Measurements from ENCODE around the gene TMEM25. TPM values are rescaled to one million over a fixed set of nuclear protein-coding genes. Genes with fewer than 3 reads are reported as not detected.

TMEM25 gene
- total RNA-seq, 1 experiment from 2014 or later, result 0.79 TPM

- Mint-ChIP-seq H3K4me1 (ENCODE audit: insufficient read depth, unreplicated experiment) (no peaks in the 10 kb centered on the region), H3K9me3 (ENCODE audit: unreplicated experiment) (no peaks in the 10 kb centered on the region), H3K36me3 (ENCODE audit: insufficient read depth, unreplicated experiment) (peaks cover 13% of the 10 kb centered on the region), H3K27me3 (ENCODE audit: insufficient read depth, unreplicated experiment) (no peaks in the 10 kb centered on the region), H3K27ac (ENCODE audit: low read depth, unreplicated experiment) (no peak overlapping the region), H3K4me3 (ENCODE audit: unreplicated experiment) (no peak overlapping the region)
- CTCF ChIA-PET, result interaction anchor here (0.5 kb wide), 1 partner anchor 778 kb away, joined by 3 read pairs; no protein-coding TSS in a partner anchor
- POLR2A ChIA-PET, result no interaction called here
- no peak for DNase-seq (ENCODE audit: unreplicated experiment)
- intact Hi-C loops (cut with micrococcal nuclease), result no loop called here
- BruUV-seq (replicated peaks), result no TSS peak
- no peak for TF ChIP-seq CTCF (IDR thresholded peaks at IDR 0.05; ENCODE audit: unreplicated experiment)
These were observed 13.6 kb downstream of the TMEM25 start for GRCh38 chr11:118544647-118545010.

GRCh38 chr11:118545533-118545932 is 14.5 kb downstream of the TMEM25 start:
- ChIA-PET CTCF (no interaction called here), POLR2A (interaction anchor here (1.0 kb wide), 1 partner anchor 11 kb away, joined by 3 read pairs; no protein-coding TSS in a partner anchor)
- H3K27me3 Mint-ChIP-seq (ENCODE audit: insufficient read depth, unreplicated experiment), result no peaks in the 10 kb centered on the region
- peaks cover 16% of the 10 kb centered on the region for H3K36me3 Mint-ChIP-seq (ENCODE audit: insufficient read depth, unreplicated experiment)
- H3K27ac Mint-ChIP-seq (ENCODE audit: low read depth, unreplicated experiment), result no peak overlapping the region
- intact Hi-C loops (cut with micrococcal nuclease), result no loop called here
- H3K4me1 Mint-ChIP-seq (ENCODE audit: insufficient read depth, unreplicated experiment), result no peaks in the 10 kb centered on the region
- no peak overlapping the region for H3K4me3 Mint-ChIP-seq (ENCODE audit: unreplicated experiment)
- no TSS peak for BruUV-seq (replicated peaks)
- no peak for DNase-seq (ENCODE audit: unreplicated experiment)
- no peaks in the 10 kb centered on the region for H3K9me3 Mint-ChIP-seq (ENCODE audit: unreplicated experiment)
- no peak for TF ChIP-seq CTCF (IDR thresholded peaks at IDR 0.05; ENCODE audit: unreplicated experiment)

- Mint-ChIP-seq H3K9me3 (ENCODE audit: unreplicated experiment) (no peaks in the 10 kb centered on the region), H3K4me3 (ENCODE audit: unreplicated experiment) (no peak overlapping the region), H3K4me1 (ENCODE audit: insufficient read depth, unreplicated experiment) (no peaks in the 10 kb centered on the region), H3K27ac (ENCODE audit: low read depth, unreplicated experiment) (no peak overlapping the region), H3K27me3 (ENCODE audit: insufficient read depth, unreplicated experiment) (no peaks in the 10 kb centered on the region), H3K36me3 (ENCODE audit: insufficient read depth, unreplicated experiment) (peaks cover 32% of the 10 kb centered on the region)
- no peak for TF ChIP-seq CTCF (IDR thresholded peaks at IDR 0.05; ENCODE audit: unreplicated experiment)
- ChIA-PET CTCF (interaction anchor here (0.7 kb wide), 2 partner anchors 118 to 450 kb away, joined by 3 read pairs; no protein-coding TSS in a partner anchor), POLR2A (no interaction called here)
- DNase-seq (ENCODE audit: unreplicated experiment), result no peak
- BruUV-seq (replicated peaks), result no TSS peak
- intact Hi-C loops (cut with micrococcal nuclease), result no loop called here
These were observed 16.1 kb downstream of the TMEM25 start for GRCh38 chr11:118547132-118547531.

GRCh38 chr11:118552341-118552740 is 21.3 kb downstream of the TMEM25 start:
- POLR2A ChIA-PET, result no interaction called here
- Mint-ChIP-seq H3K36me3 (ENCODE audit: insufficient read depth, unreplicated experiment) (peaks cover 62% of the 10 kb centered on the region), H3K9me3 (ENCODE audit: unreplicated experiment) (no peaks in the 10 kb centered on the region), H3K27me3 (ENCODE audit: insufficient read depth, unreplicated experiment) (no peaks in the 10 kb centered on the region), H3K27ac (ENCODE audit: low read depth, unreplicated experiment) (no peak overlapping the region), H3K4me3 (ENCODE audit: unreplicated experiment) (no peak overlapping the region), H3K4me1 (ENCODE audit: insufficient read depth, unreplicated experiment) (no peaks in the 10 kb centered on the region)
- intact Hi-C loops (cut with micrococcal nuclease), result no loop called here
- no peak for TF ChIP-seq CTCF (IDR thresholded peaks at IDR 0.05; ENCODE audit: unreplicated experiment)
- CTCF ChIA-PET, result no interaction called here
- BruUV-seq (replicated peaks), result no TSS peak
- no peak for DNase-seq (ENCODE audit: unreplicated experiment)

All from MCF 10A (cell line).